RWPE2 (cell line): ENCODE data around the gene SLC7A4.

Source experiments
- ATAC-seq: fragments of 200-7000 bp; cut with Tn5 transposase; 3 replicates; pipeline ENCODE4 v1.9.1; 2021; ENCODE audit warnings: low read depth
- DNase-seq: peaks from one replicate; pipeline ENCODE4 v3.0.0-alpha.2; 2020; ENCODE audit warnings: low spot score
- H3K27ac ChIP-seq: fragments of 450-650 bp; 2 replicates; pipeline ENCODE4 v1.5.1; 2017; ENCODE audit warnings: mild to moderate bottlenecking; ENCODE audit not compliant: poor library complexity, severe bottlenecking
- H3K27me3 ChIP-seq: fragments of 250-450 bp; sonication (Bioruptor Pico); 2 replicates; pipeline ENCODE4 v1.5.1; 2021; ENCODE audit warnings: mild to moderate bottlenecking, moderate library complexity; ENCODE audit not compliant: insufficient read depth, poor library complexity, severe bottlenecking
- H3K36me3 ChIP-seq: fragments of 250-450 bp; sonication (Bioruptor Pico); 2 replicates; pipeline ENCODE4 v1.5.1; 2020; ENCODE audit warnings: low read depth, mild to moderate bottlenecking, moderate library complexity
- H3K4me1 ChIP-seq: fragments of 250-450 bp; sonication (Bioruptor Pico); 2 replicates; pipeline ENCODE4 v1.5.1; 2021; ENCODE audit warnings: mild to moderate bottlenecking, moderate library complexity; ENCODE audit not compliant: insufficient read depth, poor library complexity, severe bottlenecking
- H3K4me3 ChIP-seq: fragments of 250-450 bp; sonication (Bioruptor Pico); 2 replicates; pipeline ENCODE4 v1.5.1; 2021; ENCODE audit warnings: mild to moderate bottlenecking, moderate library complexity; ENCODE audit not compliant: severe bottlenecking
- H3K9me3 ChIP-seq: fragments of 250-450 bp; sonication (Bioruptor Pico); 2 replicates; pipeline ENCODE4 v1.5.1; 2021; ENCODE audit warnings: mild to moderate bottlenecking, moderate library complexity; ENCODE audit not compliant: severe bottlenecking
- TF ChIP-seq, protein P1 (sequence below): fragments of 450-650 bp; IDR thresholded peaks from one replicate; pipeline ENCODE4 v1.5.1; 2017; ENCODE audit warnings: mild to moderate bottlenecking, moderate library complexity; ENCODE audit not compliant: poor library complexity, severe bottlenecking

The SLC7A4 gene

DNA sequence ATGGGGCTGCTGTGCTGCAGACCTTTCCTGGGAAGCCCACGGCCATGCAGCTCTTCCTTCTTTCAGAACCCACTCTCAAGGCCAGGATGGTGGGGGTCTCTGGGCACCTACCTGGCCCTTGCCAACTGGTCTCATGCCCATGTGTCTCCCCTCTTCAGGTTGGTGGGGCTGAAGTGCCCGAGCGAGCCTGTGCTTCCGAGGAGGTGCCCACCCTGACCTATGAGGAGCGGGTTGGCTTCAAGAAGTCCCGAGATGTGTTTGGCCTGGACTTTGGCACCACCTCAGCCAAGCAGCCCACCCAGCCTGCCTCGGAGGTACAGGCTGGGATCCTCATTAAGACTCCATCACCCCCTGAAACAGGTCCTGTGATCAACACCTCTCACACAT is 40.3 kb downstream of the SLC7A4 start:
- ATAC-seq (no peak), DNase-seq (no peak)
- Histone ChIP-seq H3K27me3 (no peaks in the 10 kb centered on the region), H3K4me3 (no peak overlapping the region), H3K4me1 (no peaks in the 10 kb centered on the region), H3K36me3 (peaks cover 26% of the 10 kb centered on the region), H3K9me3 (no peaks in the 10 kb centered on the region), H3K27ac (no peak overlapping the region)
- TF ChIP-seq, protein P1, sequence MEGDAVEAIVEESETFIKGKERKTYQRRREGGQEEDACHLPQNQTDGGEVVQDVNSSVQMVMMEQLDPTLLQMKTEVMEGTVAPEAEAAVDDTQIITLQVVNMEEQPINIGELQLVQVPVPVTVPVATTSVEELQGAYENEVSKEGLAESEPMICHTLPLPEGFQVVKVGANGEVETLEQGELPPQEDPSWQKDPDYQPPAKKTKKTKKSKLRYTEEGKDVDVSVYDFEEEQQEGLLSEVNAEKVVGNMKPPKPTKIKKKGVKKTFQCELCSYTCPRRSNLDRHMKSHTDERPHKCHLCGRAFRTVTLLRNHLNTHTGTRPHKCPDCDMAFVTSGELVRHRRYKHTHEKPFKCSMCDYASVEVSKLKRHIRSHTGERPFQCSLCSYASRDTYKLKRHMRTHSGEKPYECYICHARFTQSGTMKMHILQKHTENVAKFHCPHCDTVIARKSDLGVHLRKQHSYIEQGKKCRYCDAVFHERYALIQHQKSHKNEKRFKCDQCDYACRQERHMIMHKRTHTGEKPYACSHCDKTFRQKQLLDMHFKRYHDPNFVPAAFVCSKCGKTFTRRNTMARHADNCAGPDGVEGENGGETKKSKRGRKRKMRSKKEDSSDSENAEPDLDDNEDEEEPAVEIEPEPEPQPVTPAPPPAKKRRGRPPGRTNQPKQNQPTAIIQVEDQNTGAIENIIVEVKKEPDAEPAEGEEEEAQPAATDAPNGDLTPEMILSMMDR = no peak

DNA sequence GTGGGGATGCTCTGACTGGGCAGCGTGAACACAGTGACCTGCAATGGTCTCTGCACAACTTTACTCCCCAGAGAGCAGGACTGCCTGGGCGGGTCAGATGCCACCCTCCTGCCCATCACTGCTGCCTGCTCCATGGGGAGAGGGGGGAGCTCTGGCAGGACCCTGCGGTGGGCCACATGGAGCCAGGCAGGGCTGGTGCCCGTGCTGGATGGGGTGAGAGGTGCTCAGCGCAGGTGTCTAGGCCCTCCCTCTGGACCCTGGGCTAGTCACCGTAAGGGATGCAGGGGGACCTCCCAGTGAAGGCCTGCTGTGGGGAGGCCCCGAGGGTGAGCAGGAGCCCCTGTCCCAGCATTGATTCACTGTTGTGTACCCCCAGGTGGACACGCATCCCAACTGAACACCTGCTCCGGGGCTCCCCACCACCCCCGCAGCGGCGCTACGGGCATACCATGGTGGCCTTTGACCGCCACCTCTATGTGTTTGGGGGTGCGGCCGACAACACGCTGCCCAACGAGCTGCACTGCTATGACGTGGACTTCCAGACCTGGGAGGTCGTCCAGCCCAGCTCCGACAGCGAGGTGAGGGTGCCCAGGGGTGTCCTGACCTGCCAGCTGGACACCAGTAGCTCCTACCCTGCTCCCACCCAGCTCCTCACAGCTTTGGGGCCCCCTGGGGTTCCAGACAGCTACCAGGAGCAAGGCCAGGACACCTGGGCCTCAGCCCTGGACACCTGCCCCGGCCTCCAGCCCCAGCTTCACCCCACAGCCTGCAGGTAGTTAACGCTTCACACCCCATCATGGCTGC is 40.9 kb downstream of the SLC7A4 start:
- DNase-seq (no peak), ATAC-seq (no peak)
- H3K4me3 ChIP-seq = no peak overlapping the region
- TF ChIP-seq, protein P1 = no peak
- H3K36me3 ChIP-seq = peaks cover 30% of the 10 kb centered on the region
- no peaks in the 10 kb centered on the region for H3K4me1 ChIP-seq
- H3K9me3 ChIP-seq = no peaks in the 10 kb centered on the region
- no peak overlapping the region for H3K27ac ChIP-seq
- H3K27me3 ChIP-seq = no peaks in the 10 kb centered on the region

- no peaks in the 10 kb centered on the region for H3K27me3 ChIP-seq
- TF ChIP-seq, protein P1 = no peak
- H3K27ac ChIP-seq = no peak overlapping the region
- ATAC-seq (no peak), DNase-seq (no peak)
- H3K4me1 ChIP-seq = no peaks in the 10 kb centered on the region
- H3K36me3 ChIP-seq = peaks cover 39% of the 10 kb centered on the region
- no peaks in the 10 kb centered on the region for H3K9me3 ChIP-seq
- H3K4me3 ChIP-seq = no peak overlapping the region
Observed at GRCh38 chr22:20990184-20991180, 41.9 kb downstream of the SLC7A4 start.

- Histone ChIP-seq H3K36me3 (peaks cover 43% of the 10 kb centered on the region), H3K9me3 (no peaks in the 10 kb centered on the region), H3K27me3 (no peaks in the 10 kb centered on the region), H3K4me1 (no peaks in the 10 kb centered on the region), H3K4me3 (no peak overlapping the region), H3K27ac (no peak overlapping the region)
- TF ChIP-seq, protein P1 = no peak
- ATAC-seq (no peak), DNase-seq (no peak)
Observed at GRCh38 chr22:20989323-20990138, 42.8 kb downstream of the SLC7A4 start.
